HepG2 (cell line): ENCODE measurements around the gene TSPAN11.

ENCODE experiments used
- TF ChIP-seq, protein P1 (sequence below): IDR thresholded peaks from 2 replicates; pipeline ENCODE4 v1.6.1; 2016
- TF ChIP-seq, protein P2 (sequence below): IDR thresholded peaks from 2 replicates; pipeline ENCODE4 v1.6.1; 2012; ENCODE audit warnings: low read length, improper control_type of control experiment

DNA sequence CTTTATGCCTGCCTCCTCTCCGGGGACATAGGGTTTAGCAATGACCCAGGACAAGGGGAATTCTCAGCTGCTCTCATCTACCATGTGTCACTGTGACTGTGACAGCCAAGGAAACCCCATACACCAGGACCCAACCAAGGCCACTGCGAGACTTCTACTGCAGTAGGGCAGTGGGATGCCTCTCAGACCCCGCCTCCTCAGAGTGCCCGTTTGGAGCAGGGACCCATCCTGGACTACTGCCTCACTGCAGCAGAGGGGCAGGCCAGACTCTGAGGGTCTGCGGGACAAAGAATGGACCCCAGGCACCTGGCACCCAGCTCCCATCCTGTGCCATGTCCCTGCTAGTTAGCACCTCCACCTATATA is 75.8 kb downstream of the TSPAN11 start:
- TF ChIP-seq, protein P1, sequence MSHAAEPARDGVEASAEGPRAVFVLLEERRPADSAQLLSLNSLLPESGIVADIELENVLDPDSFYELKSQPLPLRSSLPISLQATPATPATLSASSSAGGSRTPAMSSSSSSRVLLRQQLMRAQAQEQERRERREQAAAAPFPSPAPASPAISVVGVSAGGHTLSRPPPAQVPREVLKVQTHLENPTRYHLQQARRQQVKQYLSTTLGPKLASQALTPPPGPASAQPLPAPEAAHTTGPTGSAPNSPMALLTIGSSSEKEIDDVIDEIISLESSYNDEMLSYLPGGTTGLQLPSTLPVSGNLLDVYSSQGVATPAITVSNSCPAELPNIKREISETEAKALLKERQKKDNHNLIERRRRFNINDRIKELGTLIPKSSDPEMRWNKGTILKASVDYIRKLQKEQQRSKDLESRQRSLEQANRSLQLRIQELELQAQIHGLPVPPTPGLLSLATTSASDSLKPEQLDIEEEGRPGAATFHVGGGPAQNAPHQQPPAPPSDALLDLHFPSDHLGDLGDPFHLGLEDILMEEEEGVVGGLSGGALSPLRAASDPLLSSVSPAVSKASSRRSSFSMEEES, result no peak
- TF ChIP-seq, protein P2, sequence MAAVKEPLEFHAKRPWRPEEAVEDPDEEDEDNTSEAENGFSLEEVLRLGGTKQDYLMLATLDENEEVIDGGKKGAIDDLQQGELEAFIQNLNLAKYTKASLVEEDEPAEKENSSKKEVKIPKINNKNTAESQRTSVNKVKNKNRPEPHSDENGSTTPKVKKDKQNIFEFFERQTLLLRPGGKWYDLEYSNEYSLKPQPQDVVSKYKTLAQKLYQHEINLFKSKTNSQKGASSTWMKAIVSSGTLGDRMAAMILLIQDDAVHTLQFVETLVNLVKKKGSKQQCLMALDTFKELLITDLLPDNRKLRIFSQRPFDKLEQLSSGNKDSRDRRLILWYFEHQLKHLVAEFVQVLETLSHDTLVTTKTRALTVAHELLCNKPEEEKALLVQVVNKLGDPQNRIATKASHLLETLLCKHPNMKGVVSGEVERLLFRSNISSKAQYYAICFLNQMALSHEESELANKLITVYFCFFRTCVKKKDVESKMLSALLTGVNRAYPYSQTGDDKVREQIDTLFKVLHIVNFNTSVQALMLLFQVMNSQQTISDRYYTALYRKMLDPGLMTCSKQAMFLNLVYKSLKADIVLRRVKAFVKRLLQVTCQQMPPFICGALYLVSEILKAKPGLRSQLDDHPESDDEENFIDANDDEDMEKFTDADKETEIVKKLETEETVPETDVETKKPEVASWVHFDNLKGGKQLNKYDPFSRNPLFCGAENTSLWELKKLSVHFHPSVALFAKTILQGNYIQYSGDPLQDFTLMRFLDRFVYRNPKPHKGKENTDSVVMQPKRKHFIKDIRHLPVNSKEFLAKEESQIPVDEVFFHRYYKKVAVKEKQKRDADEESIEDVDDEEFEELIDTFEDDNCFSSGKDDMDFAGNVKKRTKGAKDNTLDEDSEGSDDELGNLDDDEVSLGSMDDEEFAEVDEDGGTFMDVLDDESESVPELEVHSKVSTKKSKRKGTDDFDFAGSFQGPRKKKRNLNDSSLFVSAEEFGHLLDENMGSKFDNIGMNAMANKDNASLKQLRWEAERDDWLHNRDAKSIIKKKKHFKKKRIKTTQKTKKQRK, result no peak
